Subcutaneous adipose tissue (tissue), 4 donors: ENCODE results near the gene DCBLD2. TPM values are rescaled to one million over a fixed set of nuclear protein-coding genes. Genes with fewer than 3 reads are reported as not detected.

Source experiments
- total RNA-seq, 4 donors: library from RNA; depleted of rRNA; stranded (reverse); fragments of >200 nt; gene quantifications; one replicate each; pipeline ENCODE4 v1.1.0, GENCODE V29; 2016
- TF ChIP-seq, protein P1 (sequence below): fragments of 450-650 bp; IDR thresholded peaks from one replicate; pipeline ENCODE4 v1.5.1; 2016; ENCODE audit warnings: low read depth, mild to moderate bottlenecking, control low read depth, antibody characterized with exemption, moderate library complexity

The DCBLD2 gene
- total RNA-seq, 4 donors from 2014 or later = 29.2 to 48.4 (median 31.2) TPM

DNA sequence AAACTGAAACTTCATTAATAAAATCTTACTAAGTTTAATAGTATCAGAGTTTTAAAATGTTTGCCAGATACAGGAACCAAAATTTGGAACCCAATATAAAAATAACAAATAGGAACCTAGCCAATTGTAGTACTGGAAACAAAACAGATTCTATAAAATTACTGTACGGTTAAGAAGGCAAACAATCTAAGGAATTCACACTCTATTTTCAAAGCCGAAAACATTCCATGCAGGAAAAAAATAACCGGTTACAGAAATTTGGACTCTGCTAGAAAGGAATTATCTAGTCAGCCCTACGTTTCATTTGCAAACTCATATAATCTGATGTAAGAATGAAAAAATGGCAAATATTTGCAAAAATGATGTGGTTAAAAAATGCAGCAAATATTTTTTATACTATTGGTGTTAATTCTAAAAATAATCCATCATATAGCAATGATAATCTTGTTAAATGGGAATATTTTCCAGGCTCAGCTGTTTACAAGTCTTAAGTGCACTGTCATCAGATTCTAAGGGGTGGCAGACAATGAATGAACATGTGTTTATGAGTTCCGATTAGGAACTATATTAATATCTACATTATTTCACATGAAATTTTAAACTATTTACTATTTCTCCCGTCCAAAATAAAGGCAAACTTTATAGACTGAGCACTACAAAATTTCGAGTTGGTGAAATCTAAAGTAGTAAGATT, 58.1 kb downstream of the DCBLD2 start:
- TF ChIP-seq, protein P1, sequence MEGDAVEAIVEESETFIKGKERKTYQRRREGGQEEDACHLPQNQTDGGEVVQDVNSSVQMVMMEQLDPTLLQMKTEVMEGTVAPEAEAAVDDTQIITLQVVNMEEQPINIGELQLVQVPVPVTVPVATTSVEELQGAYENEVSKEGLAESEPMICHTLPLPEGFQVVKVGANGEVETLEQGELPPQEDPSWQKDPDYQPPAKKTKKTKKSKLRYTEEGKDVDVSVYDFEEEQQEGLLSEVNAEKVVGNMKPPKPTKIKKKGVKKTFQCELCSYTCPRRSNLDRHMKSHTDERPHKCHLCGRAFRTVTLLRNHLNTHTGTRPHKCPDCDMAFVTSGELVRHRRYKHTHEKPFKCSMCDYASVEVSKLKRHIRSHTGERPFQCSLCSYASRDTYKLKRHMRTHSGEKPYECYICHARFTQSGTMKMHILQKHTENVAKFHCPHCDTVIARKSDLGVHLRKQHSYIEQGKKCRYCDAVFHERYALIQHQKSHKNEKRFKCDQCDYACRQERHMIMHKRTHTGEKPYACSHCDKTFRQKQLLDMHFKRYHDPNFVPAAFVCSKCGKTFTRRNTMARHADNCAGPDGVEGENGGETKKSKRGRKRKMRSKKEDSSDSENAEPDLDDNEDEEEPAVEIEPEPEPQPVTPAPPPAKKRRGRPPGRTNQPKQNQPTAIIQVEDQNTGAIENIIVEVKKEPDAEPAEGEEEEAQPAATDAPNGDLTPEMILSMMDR = no peak

GRCh38 chr3:98839846-98840245, 61.6 kb downstream of the DCBLD2 start:
- TF ChIP-seq, protein P1 = no peak

DNA sequence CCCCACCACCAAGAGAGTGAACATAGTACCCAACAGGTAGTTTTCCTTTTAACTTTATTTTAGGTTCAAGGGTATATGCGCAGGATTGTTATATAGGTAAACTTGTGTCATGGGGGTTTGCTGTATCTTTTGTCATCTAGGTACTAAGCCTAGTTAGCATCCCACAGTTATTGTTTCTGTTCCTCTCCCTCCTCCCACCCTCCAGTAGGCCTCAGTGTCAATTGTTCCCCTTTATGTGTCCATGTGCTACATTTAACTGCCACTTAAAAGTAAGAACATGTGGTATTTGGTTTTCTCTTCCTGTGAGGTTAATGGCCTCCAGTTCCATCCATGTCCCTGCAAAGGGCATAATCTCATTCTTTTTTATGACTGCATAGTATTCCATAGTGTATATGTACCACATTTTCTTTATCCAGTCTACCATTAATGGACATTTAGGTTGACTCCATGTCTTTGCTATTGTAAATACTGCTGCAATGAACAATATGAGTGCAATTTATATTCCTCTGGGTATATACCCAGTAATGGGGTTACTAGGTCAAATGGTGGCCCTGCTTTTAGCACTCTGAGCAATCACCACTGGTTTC, 72.2 kb downstream of the DCBLD2 start:
- TF ChIP-seq, protein P1 = no peak

GRCh38 chr3:98827221-98827920, 74.1 kb downstream of the DCBLD2 start:
- TF ChIP-seq, protein P1 = no peak

DNA sequence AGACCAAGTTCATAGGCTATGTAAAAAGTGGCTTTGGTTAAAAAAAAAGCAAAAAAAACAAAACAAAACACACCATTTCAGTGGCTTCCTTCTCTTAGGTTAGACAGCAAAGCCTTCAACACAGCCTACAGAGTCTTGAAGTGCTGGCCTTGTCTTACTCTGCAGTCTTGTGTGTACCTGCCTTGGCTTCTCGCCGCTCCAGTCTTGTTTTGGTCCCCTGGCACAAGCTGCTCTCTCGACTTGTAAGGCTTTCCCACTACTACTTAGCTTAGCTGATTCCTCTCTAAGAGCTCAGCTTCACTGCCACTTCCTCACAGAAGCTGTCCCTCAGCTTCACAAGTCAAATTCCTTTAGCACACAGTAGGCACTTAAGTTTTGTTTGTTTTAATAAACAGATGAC, 75.4 kb downstream of the DCBLD2 start:
- TF ChIP-seq, protein P1 = no peak

DNA sequence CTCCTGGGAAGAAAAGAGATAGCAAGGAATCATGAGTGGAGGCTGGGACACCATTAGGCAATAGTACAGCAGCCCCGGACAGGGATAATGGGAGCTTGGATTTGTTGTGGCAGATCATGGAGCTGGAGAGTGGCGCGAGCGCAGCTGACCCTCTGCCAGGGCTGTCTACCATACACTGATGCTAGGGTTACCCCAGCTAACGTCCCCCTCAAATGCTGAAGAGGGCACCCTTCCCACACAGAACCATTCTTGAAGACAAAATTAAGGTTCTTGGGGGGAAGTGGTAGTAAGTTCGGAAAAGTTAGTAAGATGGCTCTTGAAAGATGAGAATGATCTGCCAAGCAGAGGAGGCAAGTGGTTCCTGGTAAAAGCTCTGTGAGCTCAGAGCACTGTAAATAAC, 77.2 kb downstream of the DCBLD2 start:
- TF ChIP-seq, protein P1 = no peak

GRCh38 chr3:98823791-98824190, 77.7 kb downstream of the DCBLD2 start:
- TF ChIP-seq, protein P1 = no peak
